ENCODE data around the gene SSR3.

Gene SSR3

DNA sequence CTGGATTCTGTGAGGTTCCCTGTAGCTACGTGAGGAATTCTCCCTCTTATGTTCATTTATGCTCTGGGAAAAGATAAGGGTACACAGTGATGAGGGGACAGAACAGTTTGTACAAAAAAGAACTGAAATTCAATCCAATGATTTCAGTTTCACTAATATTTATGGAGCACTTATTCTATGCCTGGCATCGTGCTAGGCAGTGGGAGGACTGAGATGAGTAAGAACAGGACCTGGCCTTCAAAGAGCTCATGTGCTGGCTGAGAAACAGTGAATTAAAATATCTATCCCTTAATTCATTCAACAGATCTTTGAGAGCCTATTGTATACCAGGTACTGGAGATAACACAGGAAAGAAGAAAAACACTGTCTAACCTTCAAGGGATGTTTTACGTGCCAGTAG is 22.2 kb downstream of the SSR3 start:
- DNase-seq (ENCODE audit: low spot score) = no peak
- TF ChIP-seq, protein P1, sequence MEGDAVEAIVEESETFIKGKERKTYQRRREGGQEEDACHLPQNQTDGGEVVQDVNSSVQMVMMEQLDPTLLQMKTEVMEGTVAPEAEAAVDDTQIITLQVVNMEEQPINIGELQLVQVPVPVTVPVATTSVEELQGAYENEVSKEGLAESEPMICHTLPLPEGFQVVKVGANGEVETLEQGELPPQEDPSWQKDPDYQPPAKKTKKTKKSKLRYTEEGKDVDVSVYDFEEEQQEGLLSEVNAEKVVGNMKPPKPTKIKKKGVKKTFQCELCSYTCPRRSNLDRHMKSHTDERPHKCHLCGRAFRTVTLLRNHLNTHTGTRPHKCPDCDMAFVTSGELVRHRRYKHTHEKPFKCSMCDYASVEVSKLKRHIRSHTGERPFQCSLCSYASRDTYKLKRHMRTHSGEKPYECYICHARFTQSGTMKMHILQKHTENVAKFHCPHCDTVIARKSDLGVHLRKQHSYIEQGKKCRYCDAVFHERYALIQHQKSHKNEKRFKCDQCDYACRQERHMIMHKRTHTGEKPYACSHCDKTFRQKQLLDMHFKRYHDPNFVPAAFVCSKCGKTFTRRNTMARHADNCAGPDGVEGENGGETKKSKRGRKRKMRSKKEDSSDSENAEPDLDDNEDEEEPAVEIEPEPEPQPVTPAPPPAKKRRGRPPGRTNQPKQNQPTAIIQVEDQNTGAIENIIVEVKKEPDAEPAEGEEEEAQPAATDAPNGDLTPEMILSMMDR (IDR thresholded peaks at IDR 0.05; ENCODE audit: extremely low read depth, insufficient read depth, missing control alignments) = no peak
- in situ Hi-C loops (cut with MboI; ENCODE audit: low pct_unique_long_range_greater_than_20kb, low sequenced_read_pairs, unreplicated experiment) = loop anchor here (25.0 kb wide), 2 partner anchors 370 to 555 kb away; no protein-coding TSS in a partner anchor

DNA sequence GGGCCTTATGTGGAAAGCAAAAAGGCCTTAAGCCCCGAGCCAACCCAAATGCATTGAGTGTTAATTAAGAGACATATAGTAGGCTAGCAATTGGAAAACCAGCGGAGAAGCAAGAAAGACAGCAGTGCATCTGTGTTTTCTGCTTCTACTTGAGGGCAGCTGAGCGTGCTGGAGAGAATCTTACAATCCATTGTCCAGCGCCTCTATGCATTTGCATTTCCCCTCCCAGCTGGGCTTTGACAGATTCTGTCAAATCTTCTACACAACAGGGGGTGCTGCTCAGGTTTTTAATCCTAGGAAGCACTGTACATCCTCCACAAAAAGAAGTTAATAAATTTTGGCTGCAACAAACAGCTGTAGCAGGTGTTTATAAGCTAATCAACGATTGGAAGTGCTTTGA is 23.9 kb downstream of the SSR3 start:
- TF ChIP-seq, protein P1 (IDR thresholded peaks at IDR 0.05; ENCODE audit: extremely low read depth, insufficient read depth, missing control alignments) = no peak
- DNase-seq (ENCODE audit: low spot score) = no peak
- in situ Hi-C loops (cut with MboI; ENCODE audit: low pct_unique_long_range_greater_than_20kb, low sequenced_read_pairs, unreplicated experiment) = loop anchor here (25.0 kb wide), 2 partner anchors 369 to 556 kb away; no protein-coding TSS in a partner anchor

DNA sequence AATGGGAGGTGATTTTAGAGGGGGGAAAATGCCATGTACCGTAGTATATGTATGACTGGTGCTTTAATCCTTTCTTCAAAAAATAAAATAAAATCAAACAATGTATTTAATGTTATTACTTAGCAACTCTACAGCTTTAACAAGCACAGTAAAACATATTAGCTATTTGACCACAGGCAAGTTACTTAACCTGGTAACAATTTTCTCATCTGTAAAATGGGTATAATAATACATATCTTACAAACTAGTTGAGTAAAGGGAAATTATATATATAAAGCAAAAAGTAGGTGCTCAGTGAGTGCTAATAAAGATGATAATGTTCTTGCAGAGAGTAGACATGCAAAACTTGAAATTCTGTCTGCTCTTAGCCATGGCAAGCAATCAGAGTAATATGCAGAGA is 27.9 kb downstream of the SSR3 start:
- TF ChIP-seq, protein P1 (IDR thresholded peaks at IDR 0.05; ENCODE audit: extremely low read depth, insufficient read depth, missing control alignments) = no peak
- no peak for DNase-seq (ENCODE audit: low spot score)
- in situ Hi-C loops (cut with MboI; ENCODE audit: low pct_unique_long_range_greater_than_20kb, low sequenced_read_pairs, unreplicated experiment) = loop anchor here (25.0 kb wide), 2 partner anchors 365 to 560 kb away; no protein-coding TSS in a partner anchor

DNA sequence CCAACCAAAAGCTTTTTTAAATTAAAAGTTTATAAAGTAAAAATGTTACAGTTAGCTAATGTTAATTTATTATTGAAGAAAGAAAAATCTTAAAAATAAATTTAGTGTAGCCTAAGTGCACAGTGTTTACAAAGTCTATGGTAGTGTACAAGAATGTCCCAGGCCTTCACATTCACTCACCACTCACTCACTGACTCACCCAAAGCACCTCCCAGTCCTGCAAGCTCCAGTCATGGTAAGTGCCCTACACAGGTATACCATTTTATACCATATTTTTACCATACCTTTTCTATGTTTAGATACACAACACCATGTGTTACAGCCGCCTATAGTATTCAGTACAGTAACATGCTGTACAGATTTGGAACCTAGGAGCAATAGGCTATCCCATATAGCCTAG is 29.1 kb downstream of the SSR3 start:
- TF ChIP-seq, protein P1 (IDR thresholded peaks at IDR 0.05; ENCODE audit: extremely low read depth, insufficient read depth, missing control alignments) = no peak
- in situ Hi-C loops (cut with MboI; ENCODE audit: low pct_unique_long_range_greater_than_20kb, low sequenced_read_pairs, unreplicated experiment) = loop anchor here (25.0 kb wide), 2 partner anchors 364 to 561 kb away; no protein-coding TSS in a partner anchor
- DNase-seq (ENCODE audit: low spot score) = no peak

DNA sequence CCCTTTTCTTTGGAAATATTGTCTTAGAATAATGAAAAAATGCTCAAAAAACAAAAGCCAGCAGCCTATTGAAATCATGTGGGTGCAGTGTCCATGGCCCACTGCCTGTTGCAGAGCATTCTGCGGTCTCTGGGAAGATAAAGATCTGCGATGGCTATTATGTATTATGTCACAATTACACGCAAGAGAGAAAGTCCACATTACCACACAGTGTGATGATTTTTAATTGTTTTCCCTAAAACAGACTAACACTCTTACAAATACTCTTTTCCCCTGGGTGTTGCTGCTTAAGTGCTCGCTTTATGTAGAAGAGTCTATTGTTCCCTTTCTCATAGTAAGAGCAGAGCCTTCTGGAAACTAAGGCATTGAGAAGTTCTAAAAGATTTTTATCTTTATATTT is 32.2 kb downstream of the SSR3 start:
- in situ Hi-C loops (cut with MboI; ENCODE audit: low pct_unique_long_range_greater_than_20kb, low sequenced_read_pairs, unreplicated experiment) = no loop called here
- TF ChIP-seq, protein P1 (IDR thresholded peaks at IDR 0.05; ENCODE audit: extremely low read depth, insufficient read depth, missing control alignments) = no peak
- no peak for DNase-seq (ENCODE audit: low spot score)

DNA sequence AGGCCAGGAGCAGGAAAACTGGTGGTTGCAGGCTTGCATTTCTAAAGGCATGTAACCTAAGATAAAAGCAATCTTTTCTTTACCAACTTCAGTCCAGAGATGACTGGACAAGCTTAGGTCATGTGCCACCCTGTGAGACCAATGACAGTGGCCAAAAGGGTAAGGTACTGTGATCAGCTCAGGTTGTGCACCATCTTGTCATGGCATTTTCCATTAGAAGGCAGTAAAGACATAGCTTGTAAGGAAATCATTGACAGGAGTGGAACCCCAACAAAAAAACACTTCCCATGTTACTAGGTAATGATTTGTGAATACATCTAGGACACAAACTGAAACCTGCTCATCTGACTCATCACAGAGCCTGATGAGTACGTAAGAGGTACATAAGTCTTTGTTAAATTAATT is 35.2 kb downstream of the SSR3 start:
- no peak for DNase-seq (ENCODE audit: low spot score)
- in situ Hi-C loops (cut with MboI; ENCODE audit: low pct_unique_long_range_greater_than_20kb, low sequenced_read_pairs, unreplicated experiment) = no loop called here
- TF ChIP-seq, protein P1 (IDR thresholded peaks at IDR 0.05; ENCODE audit: extremely low read depth, insufficient read depth, missing control alignments) = no peak

DNA sequence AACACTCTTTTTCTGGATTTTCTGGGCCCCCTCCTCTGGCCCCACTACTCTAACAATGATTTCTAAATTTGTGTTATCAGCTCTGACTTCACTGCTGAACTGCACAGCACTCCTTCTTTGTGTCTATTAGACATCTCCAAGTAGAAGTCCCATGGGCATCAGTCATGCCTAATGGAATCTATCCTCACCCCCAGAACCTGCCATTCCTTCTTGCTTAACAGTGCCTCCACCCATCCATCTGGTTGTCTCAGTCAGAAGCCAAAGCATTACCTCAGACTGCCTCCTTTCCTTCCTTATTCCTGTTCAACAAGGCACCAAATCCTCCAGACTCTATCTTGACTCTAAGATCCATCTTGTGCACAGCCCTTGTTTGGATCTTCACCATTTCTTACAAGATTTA is 36.2 kb downstream of the SSR3 start:
- in situ Hi-C loops (cut with MboI; ENCODE audit: low pct_unique_long_range_greater_than_20kb, low sequenced_read_pairs, unreplicated experiment) = no loop called here
- DNase-seq (ENCODE audit: low spot score) = no peak
- TF ChIP-seq, protein P1 (IDR thresholded peaks at IDR 0.05; ENCODE audit: extremely low read depth, insufficient read depth, missing control alignments) = no peak
